ENCODE measurements around the gene KRT17. TPM values are rescaled to one million over a fixed set of nuclear protein-coding genes. Genes with fewer than 3 reads are reported as not detected.

KRT17 gene
- total and polyA plus RNA-seq, 2 donors (not counting 1 experiment from before 2014, with no cell fraction given), result not detected

DNA sequence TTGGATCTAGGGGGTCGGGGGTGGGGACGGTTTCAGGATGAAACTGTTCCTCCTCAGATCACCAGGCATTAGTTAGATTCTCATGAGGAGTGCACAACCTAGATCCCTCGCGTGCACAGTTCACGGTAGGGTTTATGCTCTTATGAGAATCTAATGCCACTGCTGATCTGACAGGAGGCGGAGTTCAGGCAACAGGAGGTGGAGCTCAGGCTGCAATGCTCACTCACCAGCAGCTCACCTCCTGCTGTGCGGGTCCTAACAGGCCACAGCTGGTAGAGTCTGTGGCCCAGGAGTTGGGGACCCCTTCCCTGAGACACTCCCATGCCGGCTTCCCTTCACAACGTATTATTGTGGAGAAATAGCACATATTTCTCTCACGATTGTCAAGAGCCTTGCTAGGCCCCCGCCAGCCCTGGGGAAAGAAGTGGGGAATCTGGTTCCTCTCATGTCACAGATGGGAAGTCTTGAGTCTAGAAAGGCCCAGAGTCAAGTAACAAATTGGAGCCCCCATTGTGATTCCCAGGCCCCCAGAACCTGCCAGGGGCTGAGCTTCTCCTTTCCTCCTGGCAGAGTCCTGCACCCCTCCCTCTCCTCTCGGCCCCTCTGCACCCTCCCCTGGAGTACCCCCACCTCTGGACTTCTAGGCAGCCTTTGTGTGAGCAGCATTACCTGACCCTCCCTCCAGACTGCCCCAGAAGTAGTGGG lies 31.6 kb downstream of the KRT17 start:
- Mint-ChIP-seq H3K9me3 (ENCODE audit: insufficient read depth) (no peaks in the 10 kb centered on the region), H3K4me1 (no peaks in the 10 kb centered on the region), H3K4me3 (no peak overlapping the region), H3K27ac (no peak overlapping the region), H3K27me3 (peaks cover 35% of the 10 kb centered on the region)
- no peak overlapping the region for H3K27ac ChIP-seq (ENCODE audit: low read length in 2 of 2)
- POLR2A ChIA-PET, result no interaction called here
- 93% methylated on average over 6 of the region's 12 CpGs for WGBS (ENCODE audit: insufficient coverage)
- intact Hi-C loops (cut with micrococcal nuclease), result no loop called here
- H4K20me1 ChIP-seq (ENCODE audit: control insufficient read depth, insufficient read depth, low read length, poor library complexity, severe bottlenecking), result no peaks in the 10 kb centered on the region
- H3K9ac ChIP-seq (ENCODE audit: low read length), result no peak overlapping the region
- ATAC-seq (ENCODE audit: low read depth) (no peak), DNase-seq (no peak)
- no peaks in the 10 kb centered on the region for H3K79me2 ChIP-seq (ENCODE audit: control insufficient read depth, insufficient read depth, low read length)
- H3K9me3 ChIP-seq (ENCODE audit: control extremely low read depth in 1 of 3, control insufficient read depth in 2 of 3, insufficient read depth in 1 of 3, low read length in 2 of 3), result peaks cover 0 to 4% (median 0%) of the 10 kb centered on the region in 3 donors
- no peak overlapping the region for H3K4me2 ChIP-seq (replicated peaks; ENCODE audit: low read depth, low read length, poor library complexity, severe bottlenecking)
- H3K27me3 ChIP-seq (replicated peaks in 1 of 4; ENCODE audit: control extremely low read depth in 1 of 4, control insufficient read depth in 3 of 4, insufficient read depth in 4 of 4, low read length in 3 of 4), result peaks cover 0 to under 1% (median 0%) of the 10 kb centered on the region in 4 experiments
- TF ChIP-seq, protein P1, sequence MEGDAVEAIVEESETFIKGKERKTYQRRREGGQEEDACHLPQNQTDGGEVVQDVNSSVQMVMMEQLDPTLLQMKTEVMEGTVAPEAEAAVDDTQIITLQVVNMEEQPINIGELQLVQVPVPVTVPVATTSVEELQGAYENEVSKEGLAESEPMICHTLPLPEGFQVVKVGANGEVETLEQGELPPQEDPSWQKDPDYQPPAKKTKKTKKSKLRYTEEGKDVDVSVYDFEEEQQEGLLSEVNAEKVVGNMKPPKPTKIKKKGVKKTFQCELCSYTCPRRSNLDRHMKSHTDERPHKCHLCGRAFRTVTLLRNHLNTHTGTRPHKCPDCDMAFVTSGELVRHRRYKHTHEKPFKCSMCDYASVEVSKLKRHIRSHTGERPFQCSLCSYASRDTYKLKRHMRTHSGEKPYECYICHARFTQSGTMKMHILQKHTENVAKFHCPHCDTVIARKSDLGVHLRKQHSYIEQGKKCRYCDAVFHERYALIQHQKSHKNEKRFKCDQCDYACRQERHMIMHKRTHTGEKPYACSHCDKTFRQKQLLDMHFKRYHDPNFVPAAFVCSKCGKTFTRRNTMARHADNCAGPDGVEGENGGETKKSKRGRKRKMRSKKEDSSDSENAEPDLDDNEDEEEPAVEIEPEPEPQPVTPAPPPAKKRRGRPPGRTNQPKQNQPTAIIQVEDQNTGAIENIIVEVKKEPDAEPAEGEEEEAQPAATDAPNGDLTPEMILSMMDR (IDR thresholded peaks at IDR 0.05), result no peak
- TF ChIP-seq EZH2 (IDR thresholded peaks at IDR 0.05; ENCODE audit: borderline replicate concordance, insufficient read depth, low read depth, low read length, poor library complexity, severe bottlenecking), result no peak
- CTCF ChIA-PET, result interaction anchor here (1.2 to 1.9 kb wide), 2 partner anchors 43 to 56 kb away, joined by 3 to 6 read pairs; no protein-coding TSS in a partner anchor
- H3K4me1 ChIP-seq (ENCODE audit: control insufficient read depth in 2 of 2, insufficient read depth in 2 of 2, low read length in 2 of 2), result no peaks in the 10 kb centered on the region
- H3K4me3 ChIP-seq (ENCODE audit: control extremely low read depth in 1 of 5, extremely low read depth in 1 of 5, insufficient read depth in 1 of 5, low read depth in 2 of 5, low read length in 4 of 5), result no peak overlapping the region
- no peaks in the 10 kb centered on the region for H3K36me3 ChIP-seq (replicated peaks in 1 of 2; ENCODE audit: control extremely low read depth in 1 of 2, control insufficient read depth in 1 of 2, extremely low read depth in 1 of 2, insufficient read depth in 2 of 2, low read length in 1 of 2)
- no peak overlapping the region for H2AFZ ChIP-seq (ENCODE audit: insufficient read depth, low read depth, low read length, poor library complexity, severe bottlenecking)

DNA sequence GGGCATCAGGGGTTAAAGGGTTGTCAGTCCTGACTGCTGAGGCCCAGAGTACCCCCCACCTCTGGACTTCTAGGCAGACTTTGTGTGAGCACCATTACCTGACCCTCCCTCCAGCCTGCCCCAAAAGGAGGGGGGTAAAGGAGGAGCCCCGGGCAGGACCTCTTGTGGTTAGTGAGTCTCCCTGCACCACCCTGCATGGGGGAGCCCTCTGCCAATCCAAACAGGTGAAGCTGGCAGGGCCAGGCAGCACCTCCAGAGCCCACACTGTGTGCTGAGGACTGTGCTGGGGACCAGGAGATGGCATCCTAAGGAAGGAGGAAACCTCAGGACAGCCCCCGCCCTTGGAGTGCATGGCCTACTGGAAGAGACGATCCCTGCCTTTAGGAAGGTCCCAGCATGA lies 35.1 kb downstream of the KRT17 start:
- Mint-ChIP-seq H3K4me1 (no peaks in the 10 kb centered on the region), H3K27ac (no peak overlapping the region), H3K27me3 (peaks cover 21% of the 10 kb centered on the region), H3K9me3 (ENCODE audit: insufficient read depth) (no peaks in the 10 kb centered on the region), H3K4me3 (no peak overlapping the region)
- no peak for ATAC-seq (ENCODE audit: low read depth)
- intact Hi-C loops (cut with micrococcal nuclease), result no loop called here
- H3K4me2 ChIP-seq (replicated peaks; ENCODE audit: low read depth, low read length, poor library complexity, severe bottlenecking), result no peak overlapping the region
- H3K9ac ChIP-seq (ENCODE audit: low read length), result no peak overlapping the region
- H3K4me3 ChIP-seq (ENCODE audit: control extremely low read depth in 1 of 5, extremely low read depth in 1 of 5, insufficient read depth in 1 of 5, low read depth in 2 of 5, low read length in 4 of 5), result no peak overlapping the region
- H3K79me2 ChIP-seq (ENCODE audit: control insufficient read depth, insufficient read depth, low read length), result no peaks in the 10 kb centered on the region
- WGBS (ENCODE audit: insufficient coverage), result 86% methylated on average over 1 of the region's 3 CpGs
- no peaks in the 10 kb centered on the region for H3K36me3 ChIP-seq (replicated peaks in 1 of 2; ENCODE audit: control extremely low read depth in 1 of 2, control insufficient read depth in 1 of 2, extremely low read depth in 1 of 2, insufficient read depth in 2 of 2, low read length in 1 of 2)
- DNase-seq, result no peak
- H3K4me1 ChIP-seq (ENCODE audit: control insufficient read depth in 2 of 2, insufficient read depth in 2 of 2, low read length in 2 of 2), result no peaks in the 10 kb centered on the region
- H3K9me3 ChIP-seq (ENCODE audit: control extremely low read depth in 1 of 3, control insufficient read depth in 2 of 3, insufficient read depth in 1 of 3, low read length in 2 of 3), result no peaks in the 10 kb centered on the region
- no peak overlapping the region for H3K27ac ChIP-seq (ENCODE audit: low read length in 2 of 2)
- peaks cover 0 to 4% (median 0%) of the 10 kb centered on the region in 4 experiments for H3K27me3 ChIP-seq (replicated peaks in 1 of 4; ENCODE audit: control extremely low read depth in 1 of 4, control insufficient read depth in 3 of 4, insufficient read depth in 4 of 4, low read length in 3 of 4)
- no peaks in the 10 kb centered on the region for H4K20me1 ChIP-seq (ENCODE audit: control insufficient read depth, insufficient read depth, low read length, poor library complexity, severe bottlenecking)
- no peak overlapping the region for H2AFZ ChIP-seq (ENCODE audit: insufficient read depth, low read depth, low read length, poor library complexity, severe bottlenecking)
- ChIA-PET POLR2A (no interaction called here), CTCF (no interaction called here)
- TF ChIP-seq EZH2 (IDR thresholded peaks at IDR 0.05; ENCODE audit: borderline replicate concordance, insufficient read depth, low read depth, low read length, poor library complexity, severe bottlenecking), result no peak
- TF ChIP-seq, protein P1 (IDR thresholded peaks at IDR 0.05), result no peak
